NCI-H69 (cell line): ENCODE results near the gene ETFDH.
"Not testable (repeated sequence)": the region's sequence is repeated elsewhere in the genome, so short reads cannot be mapped to it uniquely, and the experiment has no call there.

ENCODE experiments used
- DNase-seq: peaks from one replicate; lab custom pipeline; 2025; lab: John Stamatoyannopoulos, UW

Gene ETFDH

DNA sequence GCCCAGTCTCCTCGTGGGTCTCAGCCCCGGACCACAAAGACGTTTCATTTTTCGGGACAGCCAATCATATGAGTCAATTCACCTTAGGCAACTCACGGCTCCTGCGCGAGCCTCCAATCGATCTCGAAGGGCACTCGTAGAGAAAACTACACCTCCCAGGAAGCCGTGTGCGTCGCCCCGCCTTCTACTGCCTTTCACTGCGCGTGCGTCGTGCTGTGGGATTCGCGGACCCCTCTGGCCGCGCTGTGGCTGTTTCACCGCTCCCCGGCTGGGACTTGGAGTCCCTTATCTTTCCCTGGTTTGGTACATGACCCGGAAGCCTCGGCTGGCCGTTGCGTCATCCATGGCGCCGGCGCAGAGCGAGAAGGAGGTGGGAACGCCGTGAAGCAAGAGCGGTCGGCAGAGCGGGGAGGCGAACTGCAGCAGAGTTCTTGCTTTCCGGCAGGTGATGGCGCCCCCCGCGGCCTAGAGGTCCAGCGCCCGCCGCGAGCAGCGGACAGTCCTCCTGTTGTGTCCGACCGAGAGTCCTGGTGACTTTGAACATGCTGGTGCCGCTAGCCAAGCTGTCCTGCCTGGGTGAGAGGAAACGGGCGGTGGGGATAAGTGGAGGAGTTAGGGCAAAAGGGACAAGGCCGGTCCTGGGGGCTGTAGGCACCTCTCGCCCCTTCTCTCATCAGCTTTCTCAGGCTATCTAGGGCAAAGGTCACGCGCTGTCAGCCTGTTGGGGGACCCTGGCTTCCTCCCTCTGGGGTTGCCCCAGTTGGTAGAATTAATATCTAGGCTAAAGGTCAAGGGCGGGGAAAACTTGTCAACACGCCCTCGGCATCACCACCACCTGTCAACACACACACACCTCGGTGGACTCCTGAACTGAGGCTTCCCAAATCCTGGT lies at the start of gene ETFDH:
ETFDH (plus strand) TSS at position 382 of the 892 bp plus-strand sequence; CDS start at position 543, 161 bp downstream.
- peak; percentile 98 for DNase-seq

DNA sequence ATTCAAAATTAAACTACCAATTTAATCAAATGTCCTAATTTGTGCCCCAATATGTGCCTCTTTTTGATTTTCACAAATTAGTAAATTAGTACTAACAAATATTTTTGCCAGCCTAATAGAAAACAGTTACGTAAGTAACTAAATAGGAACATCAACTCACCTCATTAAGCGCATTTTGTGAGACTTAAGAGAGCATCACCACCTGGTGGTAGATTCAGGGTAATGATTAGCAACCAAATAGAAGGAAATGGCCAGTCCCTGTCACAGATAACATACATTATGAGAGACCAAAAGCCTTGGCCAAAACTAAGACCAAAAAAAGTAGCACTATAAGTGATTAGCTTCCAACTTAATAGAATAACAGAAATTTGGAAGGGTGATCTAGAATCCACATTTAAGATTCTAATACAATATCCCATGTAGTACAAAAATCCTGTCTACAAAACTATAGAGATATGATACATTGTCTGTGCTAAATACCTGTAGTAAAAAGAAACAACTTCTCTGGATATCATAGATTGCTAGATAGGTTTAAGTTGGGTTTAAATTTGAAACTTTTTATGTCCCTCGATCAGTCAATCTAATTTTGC lies 47.1 kb upstream of the ETFDH start:
- peak; percentile 71 for DNase-seq

- DNase-seq = no peak
Observed at GRCh38 chr4:158625544-158625943, 46.6 kb upstream of the ETFDH start.

GRCh38 chr4:158630893-158631292 lies 41.2 kb upstream of the ETFDH start:
- peak; percentile 5 for DNase-seq

DNA sequence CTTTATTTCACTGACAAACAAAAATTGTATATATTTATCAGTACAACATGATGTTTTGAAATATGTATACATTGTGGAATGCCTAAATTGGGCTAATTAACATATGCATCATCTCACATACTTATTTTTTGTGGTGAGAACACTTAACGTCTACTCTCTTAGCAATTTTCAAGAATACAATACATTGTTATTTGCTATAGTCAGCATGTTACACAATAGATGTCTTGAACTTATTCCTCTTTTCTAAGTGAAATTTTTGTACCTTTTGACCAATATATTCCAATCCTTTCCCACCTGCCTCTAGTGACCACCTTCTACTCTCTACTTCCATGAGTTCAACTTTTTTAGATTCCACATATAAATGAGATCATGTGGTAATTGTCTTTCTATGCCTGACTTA lies 35.5 kb upstream of the ETFDH start:
- DNase-seq = no peak

- no peak for DNase-seq
Observed at GRCh38 chr4:158644356-158644755, 27.7 kb upstream of the ETFDH start.

GRCh38 chr4:158644760-158645159 lies 27.3 kb upstream of the ETFDH start:
- no peak for DNase-seq

DNA sequence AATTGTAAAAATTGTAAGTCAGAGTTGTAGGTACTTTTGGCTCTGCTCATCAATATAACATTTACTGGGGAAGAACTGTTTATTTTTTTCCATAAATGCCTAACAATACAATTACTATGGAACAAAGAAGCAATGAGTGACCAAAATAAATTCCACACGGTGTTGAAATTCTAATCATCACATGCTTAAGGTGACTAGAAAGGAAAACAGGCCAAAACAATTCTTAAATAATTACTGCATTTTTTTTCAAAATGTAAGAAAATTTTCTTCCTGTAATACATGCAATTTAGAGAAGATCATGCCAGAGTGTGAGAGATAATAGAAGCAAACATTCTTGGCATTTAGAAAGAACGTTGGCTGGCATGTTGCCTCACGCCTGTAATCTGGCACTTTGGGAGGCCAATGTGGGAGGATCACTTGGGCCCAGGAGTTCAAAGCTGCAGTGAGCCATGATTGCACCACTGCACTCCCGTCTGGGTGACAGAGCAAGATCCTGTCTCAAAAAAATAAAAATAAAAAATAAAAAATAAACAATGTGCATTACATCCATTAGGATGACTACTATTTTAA lies 22.9 kb upstream of the ETFDH start:
- DNase-seq = no peak

GRCh38 chr4:158652920-158653319 lies 19.2 kb upstream of the ETFDH start:
- DNase-seq = no peak

DNA sequence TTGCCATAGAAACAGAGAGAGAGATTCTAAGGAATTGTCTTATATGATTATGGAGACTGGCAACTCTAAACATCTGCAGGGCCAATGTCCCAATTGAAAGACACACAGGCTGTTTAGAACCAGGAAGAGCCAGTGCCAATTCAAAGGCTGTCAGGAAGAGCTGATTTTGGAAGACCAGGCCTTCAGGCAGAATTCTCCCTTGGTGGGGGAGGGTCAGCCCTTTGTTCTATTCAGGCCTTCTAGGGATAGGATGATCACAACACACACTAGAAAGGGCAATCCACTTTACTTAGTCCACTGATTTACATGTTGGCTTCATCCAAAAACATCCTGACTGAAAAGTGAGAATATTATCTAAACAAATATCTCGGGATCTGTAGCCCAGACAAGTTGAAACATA lies 15.7 kb upstream of the ETFDH start:
- peak; percentile 14 for DNase-seq

DNA sequence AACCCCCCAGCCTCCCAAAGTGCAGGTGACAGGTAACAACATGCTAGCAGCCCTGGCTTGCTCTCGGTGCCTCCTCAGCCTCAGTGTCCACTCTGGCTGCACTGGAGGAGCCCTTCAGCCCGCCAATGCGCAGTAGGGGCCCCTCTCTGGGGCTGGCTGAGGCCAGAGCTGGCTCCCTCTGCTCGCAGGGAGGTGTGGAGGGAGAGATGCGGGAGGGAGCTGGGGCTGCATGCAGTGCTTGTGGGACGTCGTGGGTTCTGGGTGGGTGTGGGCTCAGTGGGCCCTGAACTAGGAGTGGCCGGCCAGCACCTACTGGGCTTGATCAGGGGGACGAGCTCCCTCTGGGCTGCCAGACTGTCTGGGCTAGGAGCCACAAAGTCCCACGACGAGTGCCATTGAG lies 14.8 kb upstream of the ETFDH start:
- no peak for DNase-seq

DNA sequence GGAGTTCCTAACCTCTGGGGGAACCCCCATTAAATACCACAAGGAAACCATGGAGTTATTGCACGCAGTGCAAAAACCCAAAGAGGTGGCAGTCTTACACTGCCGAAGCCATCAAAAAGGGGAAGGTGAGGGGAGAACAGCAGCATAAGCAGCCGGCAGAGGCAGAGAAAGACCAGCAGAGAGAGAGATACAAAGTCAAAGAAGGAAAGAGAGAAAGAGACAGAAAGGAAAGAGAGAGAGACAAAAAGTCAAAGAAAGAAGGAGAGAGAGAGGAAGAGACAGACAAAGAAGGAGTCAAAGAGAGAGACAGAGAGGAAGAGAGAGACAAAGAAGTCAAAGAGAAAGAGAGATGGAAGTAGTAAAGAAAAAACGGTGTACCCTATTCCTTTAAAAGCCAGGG lies 8.8 kb upstream of the ETFDH start:
- not testable (repeated sequence) for DNase-seq

- not testable (repeated sequence) for DNase-seq
Observed at GRCh38 chr4:158663707-158664625, 8.1 kb upstream of the ETFDH start.

- no peak for DNase-seq
Observed at GRCh38 chr4:158664806-158665205, 7.3 kb upstream of the ETFDH start.

DNA sequence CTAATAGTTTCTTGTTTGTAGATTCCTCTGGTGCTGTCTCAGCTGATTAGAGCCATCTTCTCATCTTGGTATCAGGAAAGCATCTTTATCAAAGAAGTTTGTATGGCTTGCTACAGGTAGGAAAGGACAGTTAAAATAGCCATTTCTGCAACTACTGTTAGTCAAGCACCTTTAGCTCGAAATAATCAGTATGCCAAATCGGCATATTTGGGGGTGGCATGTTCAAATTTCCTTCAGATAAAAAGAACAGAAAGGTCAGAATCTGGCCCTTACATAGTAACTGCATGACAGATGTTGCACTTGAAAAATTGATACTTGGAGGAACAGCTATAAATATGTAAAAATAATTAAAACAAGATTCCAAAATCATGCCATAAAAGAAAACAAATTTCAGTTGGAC lies 5.2 kb upstream of the ETFDH start:
- no peak for DNase-seq

DNA sequence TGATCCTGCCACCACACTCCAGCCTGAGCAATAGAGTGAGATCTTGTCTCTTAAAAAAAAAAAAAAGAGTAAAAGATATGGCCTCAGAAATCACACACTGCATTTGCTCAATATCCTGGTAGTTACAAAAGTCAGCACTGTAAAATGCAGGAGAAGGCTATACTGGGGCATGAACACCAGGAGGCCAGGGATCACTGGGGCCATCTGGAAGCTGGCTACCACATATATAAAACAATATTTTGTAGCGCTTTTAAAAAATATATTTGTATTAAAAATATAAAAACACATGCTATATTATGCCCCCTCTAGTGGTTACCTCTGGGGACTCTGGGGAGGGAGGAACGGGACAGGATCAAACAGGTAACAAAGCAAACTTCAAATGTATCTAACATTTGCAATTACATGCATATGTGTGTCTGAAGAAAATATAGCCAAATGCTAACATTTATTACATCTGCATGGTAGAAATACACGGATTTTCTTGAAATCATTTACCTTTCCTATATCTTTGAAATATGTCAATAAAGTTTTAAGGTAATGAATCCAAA lies 4.4 kb upstream of the ETFDH start:
- DNase-seq = peak; percentile 16

DNA sequence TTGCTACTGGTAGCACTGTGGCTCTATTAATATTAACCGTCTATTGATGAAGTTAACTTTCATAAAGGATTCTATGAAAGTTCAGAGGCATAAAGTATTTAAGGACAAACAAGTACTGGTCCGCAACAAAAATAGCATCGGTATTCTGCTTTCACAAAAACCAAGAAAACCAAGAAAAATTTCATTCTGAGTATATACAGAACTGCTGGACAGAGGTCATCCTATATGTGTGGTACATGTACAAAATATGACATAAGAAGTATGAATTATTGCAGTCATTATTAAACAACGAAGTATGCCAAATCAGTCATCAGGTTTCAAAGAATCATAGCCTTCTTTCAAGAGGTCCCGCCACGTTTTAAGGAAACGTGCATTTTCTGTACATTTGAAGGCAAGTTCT lies 2.8 kb upstream of the ETFDH start:
- DNase-seq = no peak

GRCh38 chr4:158670975-158671664 lies 976 bp upstream of the ETFDH start:
- DNase-seq = peak; percentile 86

DNA sequence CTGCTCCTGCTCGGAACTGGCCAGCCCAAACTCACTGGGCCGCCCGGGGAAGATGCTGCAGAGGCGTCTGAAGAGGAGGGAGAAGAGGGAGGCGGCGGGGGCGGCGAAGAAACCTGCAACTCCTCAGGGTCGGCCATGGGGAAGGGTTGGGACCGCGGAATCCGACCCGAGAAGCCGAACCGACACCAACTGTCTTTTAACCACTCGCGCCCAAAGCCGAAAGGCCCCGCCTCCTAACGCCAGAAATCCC lies 506 bp upstream of the ETFDH start, which contains the start of gene C4orf46:
C4orf46 (minus strand) TSS at position 223 of the 250 bp plus-strand sequence; CDS start at position 137, 86 bp downstream.
- DNase-seq = no peak

- no peak for DNase-seq
Observed at GRCh38 chr4:158673633-158674032, 1.5 kb downstream of the ETFDH start.

- no peak for DNase-seq
Observed at GRCh38 chr4:158676076-158676475, 4.0 kb downstream of the ETFDH start.
